Retina (tissue), 1 donor: Measurements from ENCODE around the gene CCN5.
A peak's percentile ranks its signal among the peaks of the same experiment; 100 is the strongest.
"Not testable (repeated sequence)": the region's sequence is repeated elsewhere in the genome, so short reads cannot be mapped to it uniquely, and the experiment has no call there.

Source experiments
- DNase-seq: peaks from one replicate; pipeline ENCODE4 v3.0.0-alpha.2; 2016

CCN5 gene

GRCh38 chr20:44762466-44763140, 47.4 kb downstream of the CCN5 start:
- DNase-seq, result peak; percentile 85

- DNase-seq, result not testable (repeated sequence)
Measured at GRCh38 chr20:44763798-44764197, 48.6 kb downstream of the CCN5 start.

GRCh38 chr20:44765091-44765490, 49.9 kb downstream of the CCN5 start:
- DNase-seq, result no peak

GRCh38 chr20:44765701-44766347, 50.7 kb downstream of the CCN5 start:
- DNase-seq, result no peak

- no peak for DNase-seq
Measured at GRCh38 chr20:44768256-44768655, 53.1 kb downstream of the CCN5 start.

- DNase-seq, result no peak
Measured at GRCh38 chr20:44768854-44769480, 53.8 kb downstream of the CCN5 start.

- no peak for DNase-seq
Measured at GRCh38 chr20:44769481-44769863, 54.3 kb downstream of the CCN5 start.

GRCh38 chr20:44770484-44771171, 55.5 kb downstream of the CCN5 start:
- no peak for DNase-seq

GRCh38 chr20:44771172-44771535, 56.0 kb downstream of the CCN5 start:
- no peak for DNase-seq

GRCh38 chr20:44772636-44773035, 57.5 kb downstream of the CCN5 start:
- no peak for DNase-seq

GRCh38 chr20:44773070-44773829, 58.1 kb downstream of the CCN5 start:
- DNase-seq, result no peak

GRCh38 chr20:44776980-44777379, 61.8 kb downstream of the CCN5 start:
- no peak for DNase-seq
